Stimulated activated CD4-positive, alpha-beta T cell treated with anti-CD3 and anti-CD28 coated beads, Interleukin-12 subunit alpha, Interleukin-12 subunit beta, amount 100 ng/mL, for 24 hours (primary cell): ENCODE measurements around the gene ZBED1.
"Not testable (repeated sequence)": the region's sequence is repeated elsewhere in the genome, so short reads cannot be mapped to it uniquely, and the experiment has no call there.

Experiments
- DNase-seq, 2 experiments: peaks; one replicate each; pipeline ENCODE4 v3.0.0-alpha.2; 2020; ENCODE audit warnings: low read depth in 2 of 2

Gene ZBED1

GRCh38 chrX:2500803-2501558 lies at the start of gene ZBED1, which contains the start of gene DHRSX:
Gene ZBED1, minus strand, starts transcription at chrX:2500976. Its CDS starts 10,257 bp downstream, at chrX:2490719.
Gene DHRSX, minus strand, starts transcription at chrX:2500976. Its CDS starts 51 bp downstream, at chrX:2500925.
- DNase-seq, result peak; percentile 15 to 37

- DNase-seq, result no peak
These were observed 49.1 kb upstream of the ZBED1 start for GRCh38 chrX:2549876-2550275.

GRCh38 chrX:2548711-2549423 lies 48.1 kb upstream of the ZBED1 start:
- no peak for DNase-seq

- no peak for DNase-seq
These were observed 47.0 kb upstream of the ZBED1 start for GRCh38 chrX:2547736-2548135.

- DNase-seq, result no peak
These were observed 45.7 kb upstream of the ZBED1 start for GRCh38 chrX:2546496-2546895.

GRCh38 chrX:2545144-2545543 lies 44.4 kb upstream of the ZBED1 start:
- no peak for DNase-seq

GRCh38 chrX:2542826-2543521 lies 42.2 kb upstream of the ZBED1 start:
- DNase-seq, result no peak

GRCh38 chrX:2541603-2542002 lies 40.8 kb upstream of the ZBED1 start:
- DNase-seq, result no peak

DNA sequence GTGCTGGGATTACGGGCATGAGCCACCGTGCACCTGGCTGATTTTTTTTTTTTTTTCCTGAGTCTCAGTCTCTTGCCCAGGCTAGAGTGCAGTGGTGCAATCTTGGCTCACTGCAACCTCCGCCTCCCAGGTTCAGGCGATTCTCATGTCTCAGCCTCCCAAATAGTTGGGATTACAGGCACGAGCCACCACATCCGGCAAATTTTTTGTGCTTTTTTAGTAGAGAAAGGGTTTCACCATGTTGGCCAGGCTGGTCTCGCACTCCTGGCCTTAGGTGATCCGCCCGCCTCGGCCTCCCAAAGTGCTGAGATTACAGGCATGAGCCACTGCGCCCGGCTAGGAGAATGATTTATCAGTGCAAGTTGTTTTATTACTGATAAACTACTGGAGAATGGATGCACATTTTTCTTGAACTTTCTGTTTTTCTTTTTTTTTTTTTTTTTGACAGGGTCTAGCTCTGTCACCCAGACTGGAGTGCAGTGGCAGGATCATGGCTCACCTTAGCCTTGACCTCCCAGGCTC lies 39.7 kb upstream of the ZBED1 start:
- DNase-seq, result no peak

DNA sequence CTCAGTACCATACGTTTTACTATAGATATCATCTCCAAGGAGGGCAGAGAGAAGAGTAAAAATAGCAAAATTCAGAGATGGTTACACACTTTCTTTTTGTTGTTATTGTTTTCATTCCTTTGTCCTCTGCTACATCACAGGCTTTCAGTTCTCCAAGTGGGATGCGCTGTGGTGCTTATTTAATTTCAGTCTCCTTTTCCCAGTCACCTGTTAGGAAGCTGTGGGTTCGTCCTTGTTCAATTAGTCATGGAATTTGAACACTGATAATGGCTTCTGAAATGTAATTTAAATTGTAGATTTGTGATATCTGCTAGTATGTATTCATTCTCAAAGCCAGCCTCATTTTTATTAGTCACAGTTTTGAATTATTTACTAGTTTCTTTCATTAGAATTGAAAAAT lies 38.8 kb upstream of the ZBED1 start:
- DNase-seq, result no peak

DNA sequence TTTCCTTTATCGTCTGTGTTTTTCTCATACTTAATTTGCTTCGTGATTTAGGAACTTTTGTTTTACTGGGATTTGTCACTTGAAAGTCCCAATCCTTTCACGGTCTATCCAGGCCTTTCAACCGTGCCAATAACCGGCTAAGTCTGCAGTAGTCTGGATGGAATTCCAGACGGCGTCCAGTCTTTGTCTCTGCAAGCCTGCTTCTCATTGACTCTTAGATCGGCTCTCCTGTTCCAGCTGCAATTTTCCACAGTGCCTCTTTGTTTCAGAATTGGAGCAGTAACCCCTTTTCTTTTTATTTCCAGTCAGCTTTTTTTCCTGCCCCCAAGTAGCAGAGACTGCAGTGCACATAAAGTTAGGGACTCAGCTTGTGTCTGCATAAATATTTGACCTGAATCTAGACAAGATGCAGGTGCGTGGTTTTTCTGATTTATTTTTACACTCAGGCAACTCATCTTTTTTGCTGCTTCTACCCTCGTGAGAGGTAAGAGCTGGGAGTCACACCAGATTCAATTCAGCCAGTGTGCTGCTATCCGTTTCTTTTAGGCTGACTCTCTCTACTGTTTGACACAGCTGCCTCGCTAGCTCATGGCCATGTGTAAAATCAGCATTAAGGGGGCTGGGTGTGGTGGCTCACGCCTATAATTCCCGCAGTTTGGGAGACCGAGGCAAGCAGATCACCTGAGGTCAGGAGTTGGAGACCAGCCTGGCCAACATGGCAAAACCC lies 37.4 kb upstream of the ZBED1 start:
- no peak for DNase-seq

GRCh38 chrX:2536974-2537373 lies 36.2 kb upstream of the ZBED1 start:
- no peak for DNase-seq

DNA sequence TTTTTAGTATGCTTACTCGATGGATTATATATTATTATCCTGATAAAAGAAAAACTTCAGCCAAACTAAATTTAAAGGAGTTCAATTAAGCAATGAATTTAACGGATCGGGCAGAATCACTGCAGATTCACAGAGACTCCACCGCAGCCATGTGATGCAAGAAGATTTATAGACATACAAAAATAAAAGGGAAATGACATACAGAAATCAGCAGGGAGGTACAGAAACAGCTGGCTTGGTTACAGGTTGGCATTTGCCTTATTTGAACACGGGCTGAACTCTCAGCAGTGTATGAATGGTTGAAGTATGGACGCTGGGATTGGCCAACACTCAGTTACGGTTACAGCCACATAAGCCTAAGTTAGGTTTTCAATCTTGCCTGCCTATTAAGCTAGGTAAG lies 35.4 kb upstream of the ZBED1 start:
- DNase-seq, result no peak

DNA sequence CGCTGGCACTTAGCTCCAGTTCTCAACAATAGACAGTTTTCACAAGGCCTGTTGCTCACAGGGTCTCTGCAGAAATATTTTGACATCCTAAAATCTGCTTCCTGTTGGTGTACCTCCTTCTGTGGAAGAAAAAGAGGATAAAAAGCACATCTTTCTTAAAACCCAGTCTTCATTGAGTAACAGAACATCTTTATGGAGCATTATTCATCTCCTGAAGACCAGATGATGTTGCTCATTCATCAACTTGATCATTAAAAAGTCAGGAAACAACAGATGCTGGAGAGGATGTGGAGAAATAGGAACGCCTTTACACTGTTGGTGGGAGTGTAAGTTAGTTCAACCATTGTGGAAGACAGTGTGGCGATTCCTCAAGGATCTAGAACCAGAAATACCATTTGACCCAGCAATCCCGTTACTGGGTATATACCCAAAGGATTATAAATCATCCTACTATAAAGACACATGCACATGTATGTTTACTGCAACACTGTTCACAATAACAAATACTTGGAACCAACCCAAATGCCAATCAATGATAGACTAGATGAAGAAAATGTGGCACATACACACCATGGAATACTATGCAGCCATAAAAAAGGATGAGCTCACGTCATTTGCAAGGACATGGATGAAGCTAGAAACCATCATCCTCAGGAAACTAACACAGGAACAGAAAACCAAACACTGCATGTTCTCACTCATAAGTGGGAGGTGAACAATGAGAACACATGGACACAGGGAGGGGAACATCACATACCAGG lies 33.7 kb upstream of the ZBED1 start:
- DNase-seq, result not testable (repeated sequence)

DNA sequence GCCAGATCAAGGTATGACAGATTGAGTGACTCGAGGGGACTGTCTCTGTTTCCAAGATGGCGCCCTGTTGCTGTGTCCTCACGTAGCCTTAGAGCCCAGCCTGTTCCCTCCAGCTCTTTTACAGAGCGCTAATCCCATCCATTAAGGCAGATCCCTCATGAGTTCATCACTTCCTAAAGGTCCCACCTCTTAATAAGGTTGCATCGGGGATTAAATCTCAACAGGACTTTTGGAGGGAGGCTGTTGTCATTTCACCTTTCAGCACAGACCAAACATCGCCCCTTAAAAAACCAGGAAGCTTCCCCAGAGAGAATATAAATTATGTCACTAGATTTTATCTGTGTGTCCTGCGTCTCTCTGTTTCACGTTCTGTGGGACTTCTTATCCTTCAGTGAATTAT lies 32.6 kb upstream of the ZBED1 start:
- no peak for DNase-seq

DNA sequence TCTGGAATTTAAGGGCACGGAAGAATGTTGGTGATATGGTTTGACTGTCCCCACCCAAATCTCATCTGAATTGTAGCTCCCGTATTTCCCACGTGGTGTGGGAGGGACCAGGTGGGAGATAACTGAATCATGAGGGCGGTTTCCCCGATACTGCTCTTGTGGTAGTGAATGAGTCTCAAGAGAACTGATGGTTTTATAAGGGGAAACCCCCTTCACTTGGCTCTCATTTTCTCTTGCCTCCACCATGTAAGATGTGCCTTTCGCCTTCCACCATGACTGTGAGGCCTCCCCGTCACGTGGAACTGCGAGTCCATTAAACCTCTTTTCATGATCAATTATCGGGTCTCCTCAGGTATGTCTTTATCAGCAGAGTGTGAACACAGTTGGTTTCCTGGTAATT lies 25.6 kb upstream of the ZBED1 start:
- no peak for DNase-seq

- no peak for DNase-seq
These were observed 23.1 kb upstream of the ZBED1 start for GRCh38 chrX:2523911-2524310.

DNA sequence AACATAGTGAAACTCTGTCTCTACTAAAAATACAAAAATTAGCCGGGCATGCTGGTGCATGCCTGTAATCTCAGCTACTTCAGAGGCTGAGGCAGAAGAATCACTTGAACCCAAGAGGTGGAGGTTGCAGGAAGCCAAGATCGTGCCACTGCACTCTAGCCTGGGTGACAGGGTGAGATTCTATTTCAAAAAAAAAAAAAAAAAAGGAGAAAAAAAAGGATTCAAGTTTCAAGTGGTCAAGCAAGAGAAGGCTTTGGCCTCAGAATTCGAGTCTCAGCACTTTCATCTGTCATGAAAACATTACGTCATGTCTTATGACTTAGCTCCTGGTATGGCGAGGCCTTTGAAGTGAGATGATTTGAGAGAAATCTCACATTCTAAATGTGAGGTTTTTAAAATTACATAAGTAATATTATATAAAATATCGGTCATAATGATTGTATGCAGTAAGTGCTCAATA lies 21.2 kb upstream of the ZBED1 start:
- no peak for DNase-seq

- no peak for DNase-seq
These were observed 20.5 kb upstream of the ZBED1 start for GRCh38 chrX:2521092-2521926.

DNA sequence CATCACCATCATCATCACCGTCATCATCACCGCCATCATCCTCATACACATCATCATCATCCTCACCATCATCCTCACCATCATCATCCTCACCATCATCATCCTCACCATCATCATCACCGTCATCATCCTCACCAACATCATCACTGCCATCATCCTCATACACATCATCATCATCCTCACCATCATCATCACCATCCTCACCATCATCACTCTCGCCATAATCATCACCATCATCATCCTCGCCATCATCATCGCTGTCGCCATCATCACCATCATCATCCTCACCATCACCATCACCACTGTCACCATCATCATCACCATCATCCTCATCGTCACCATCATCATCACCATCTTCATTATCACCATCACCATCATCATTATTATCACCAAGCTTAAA lies 19.8 kb upstream of the ZBED1 start:
- no peak for DNase-seq
